Fibroblast of peridontal ligament (primary cell): ENCODE results near the gene NRARP.

Source experiments
- DNase-seq: peaks from one replicate; pipeline ENCODE4 v3.0.0-alpha.2; 2010; ENCODE audit errors: extremely low read depth

NRARP gene

DNA sequence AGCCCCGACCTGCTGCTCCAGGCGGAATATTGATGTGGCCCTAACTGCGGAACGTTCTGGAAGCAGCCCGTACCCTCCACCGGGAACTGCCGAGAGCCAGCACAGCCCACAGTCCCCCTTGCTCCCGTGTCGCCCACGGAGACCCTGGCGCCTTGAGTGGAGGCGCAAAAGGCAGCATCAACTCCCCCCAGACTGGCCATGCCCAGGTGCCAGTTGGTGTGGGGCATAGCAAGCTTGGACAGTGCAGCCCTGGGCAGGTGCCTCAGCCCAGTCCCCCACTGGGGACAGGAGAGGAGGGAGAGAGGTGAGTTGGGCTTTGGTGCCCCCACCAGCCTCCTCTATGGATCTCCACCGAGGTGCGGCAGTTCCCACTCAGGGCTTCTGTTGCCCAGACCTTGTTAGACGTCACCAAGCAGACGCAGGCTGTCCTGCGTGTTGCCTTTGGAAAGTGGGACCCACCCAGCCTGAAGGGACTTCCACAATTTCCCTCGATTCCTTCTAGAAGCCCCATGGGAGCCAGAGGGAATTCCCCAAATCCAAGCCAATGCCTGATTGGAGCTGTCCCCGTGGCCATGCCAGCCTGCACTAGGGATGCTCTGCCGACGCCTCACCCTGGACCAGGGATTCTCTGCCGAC is 19.8 kb upstream of the NRARP start:
- no peak for DNase-seq

DNA sequence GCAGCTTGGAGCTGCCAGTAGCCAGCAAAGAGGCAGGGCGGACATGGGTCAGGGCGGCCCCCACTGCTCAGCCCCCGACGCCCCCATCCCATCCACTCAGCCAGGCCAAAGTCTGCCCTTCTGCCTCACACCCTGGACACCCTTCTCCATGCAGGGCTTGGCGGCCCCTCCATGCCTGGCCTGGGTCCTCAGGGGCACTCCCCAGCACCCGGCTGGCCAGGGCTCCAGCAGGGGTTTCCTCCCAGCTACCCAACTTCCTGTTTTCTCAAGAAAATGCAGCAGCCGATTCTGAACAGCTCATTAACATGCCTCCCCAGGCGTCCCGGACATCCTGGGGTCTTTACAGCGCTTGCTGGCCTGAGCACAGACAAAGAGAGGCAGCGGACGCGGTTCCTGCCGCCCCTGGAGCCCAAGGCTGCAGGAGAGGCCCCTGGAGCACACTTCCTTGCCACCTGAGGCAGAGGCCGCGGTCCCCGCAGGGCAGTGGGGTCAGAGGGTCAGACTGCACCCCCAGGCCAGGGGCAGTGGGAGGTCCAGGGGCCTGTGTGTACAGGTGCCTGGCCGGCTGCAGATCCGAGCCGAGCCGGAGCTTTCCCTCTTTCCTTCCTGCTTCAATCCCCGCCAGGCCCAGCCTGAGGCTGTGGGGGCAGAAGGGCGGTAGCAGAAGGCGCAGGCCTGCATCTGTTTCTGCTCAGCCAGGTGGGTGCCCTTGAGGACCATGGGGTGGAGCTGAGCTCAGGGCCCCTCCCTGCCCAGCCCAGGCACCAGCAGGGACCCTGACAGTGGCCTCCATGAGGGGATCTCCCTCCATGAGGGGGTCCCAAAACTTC is 18.7 kb upstream of the NRARP start:
- DNase-seq: no peak

DNA sequence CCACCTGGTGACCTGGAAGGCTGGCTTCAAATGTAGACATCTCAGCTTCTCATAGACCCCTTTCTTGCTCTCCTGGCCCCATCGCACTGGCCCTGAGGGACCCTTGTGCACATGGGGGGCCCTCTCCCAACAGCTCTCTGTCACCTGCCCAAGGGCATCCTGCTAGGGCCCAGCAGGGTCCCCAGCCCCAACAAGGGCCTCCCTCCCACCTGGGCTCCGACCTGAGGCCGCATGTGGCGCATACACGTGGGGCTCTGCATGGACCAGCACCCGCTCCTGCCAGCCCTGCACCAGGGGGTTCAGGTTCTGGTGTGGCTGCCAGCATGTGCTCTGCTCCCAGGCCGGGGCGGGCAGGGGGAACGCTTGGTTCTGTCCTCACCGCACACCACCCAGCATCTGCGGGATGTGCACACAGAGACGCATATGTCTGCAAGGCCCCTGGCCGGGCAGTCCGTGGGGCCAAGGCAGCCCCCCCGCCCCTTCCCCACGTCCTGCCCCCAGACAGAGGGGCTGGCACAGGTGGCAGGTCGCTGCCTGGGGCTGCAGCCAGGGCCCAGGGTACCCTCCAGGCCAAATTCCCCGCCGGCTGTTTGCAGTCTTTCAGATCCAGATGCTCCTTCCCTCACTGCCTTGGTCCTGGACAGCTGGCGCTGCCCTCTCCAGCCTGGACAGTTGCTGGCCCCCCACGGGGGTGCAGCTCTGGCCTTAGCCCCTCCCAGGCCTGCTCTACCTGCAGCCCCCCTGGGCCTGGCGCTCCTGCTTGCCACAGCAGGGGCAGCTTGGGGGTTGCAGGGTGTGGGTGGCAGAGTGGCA is 17.9 kb upstream of the NRARP start:
- DNase-seq: no peak

DNA sequence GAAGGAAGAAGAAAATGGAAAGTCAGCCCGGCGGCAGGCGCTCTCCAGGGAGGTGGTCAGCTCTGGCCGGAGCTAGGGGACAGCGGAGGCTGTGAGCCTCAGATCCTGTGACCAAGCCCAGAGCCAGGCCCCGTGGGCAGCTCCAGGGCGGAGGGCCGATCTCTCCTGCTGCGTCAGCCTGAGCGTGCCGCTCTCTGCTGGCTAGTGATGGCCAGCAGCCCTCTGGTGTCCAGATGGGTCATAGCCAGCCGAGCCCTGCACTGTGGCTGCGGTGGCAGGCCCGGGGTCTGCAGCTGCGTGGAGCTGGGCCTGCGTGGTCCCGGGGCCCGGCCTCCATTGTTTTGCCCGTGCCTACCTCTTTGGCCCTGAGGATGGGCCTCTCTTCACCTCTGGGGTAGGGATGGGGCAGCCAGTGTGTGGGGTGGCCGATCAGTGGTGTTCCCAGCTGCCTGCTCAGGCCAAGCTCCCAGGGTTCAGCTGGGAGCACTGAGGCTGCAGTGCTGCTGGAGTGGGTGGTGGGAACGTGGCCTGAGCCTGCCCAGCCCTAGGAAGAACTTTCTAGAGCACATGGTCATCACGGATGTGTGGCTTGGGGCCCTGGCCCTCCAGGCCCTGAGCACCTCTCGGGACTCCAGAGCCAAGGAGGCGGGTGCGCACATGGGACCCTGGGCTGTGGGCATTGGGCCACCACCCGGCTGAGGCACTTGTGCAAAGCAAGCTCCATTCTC is 17.1 kb upstream of the NRARP start:
- peak; percentile 57 for DNase-seq

DNA sequence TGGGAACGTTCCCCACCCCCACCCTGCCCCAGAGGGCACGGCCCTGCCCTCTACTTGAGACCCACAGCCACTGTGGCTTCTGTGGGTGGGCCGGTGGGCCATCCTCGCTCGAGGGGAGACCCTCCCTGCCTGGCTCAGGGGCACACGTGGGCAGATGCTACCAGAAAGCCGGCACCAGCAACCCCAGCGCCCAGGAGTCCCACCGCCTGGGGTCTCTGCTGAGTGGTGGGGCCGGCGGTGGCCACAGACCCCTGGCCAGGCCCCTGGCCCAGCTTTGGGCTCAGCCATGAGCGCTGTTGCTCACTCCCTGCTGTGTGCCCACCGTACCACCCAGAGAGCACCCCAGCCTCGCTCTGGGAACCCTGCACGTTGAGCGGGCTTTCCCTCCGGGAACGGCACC is 16.5 kb upstream of the NRARP start:
- no peak for DNase-seq

DNA sequence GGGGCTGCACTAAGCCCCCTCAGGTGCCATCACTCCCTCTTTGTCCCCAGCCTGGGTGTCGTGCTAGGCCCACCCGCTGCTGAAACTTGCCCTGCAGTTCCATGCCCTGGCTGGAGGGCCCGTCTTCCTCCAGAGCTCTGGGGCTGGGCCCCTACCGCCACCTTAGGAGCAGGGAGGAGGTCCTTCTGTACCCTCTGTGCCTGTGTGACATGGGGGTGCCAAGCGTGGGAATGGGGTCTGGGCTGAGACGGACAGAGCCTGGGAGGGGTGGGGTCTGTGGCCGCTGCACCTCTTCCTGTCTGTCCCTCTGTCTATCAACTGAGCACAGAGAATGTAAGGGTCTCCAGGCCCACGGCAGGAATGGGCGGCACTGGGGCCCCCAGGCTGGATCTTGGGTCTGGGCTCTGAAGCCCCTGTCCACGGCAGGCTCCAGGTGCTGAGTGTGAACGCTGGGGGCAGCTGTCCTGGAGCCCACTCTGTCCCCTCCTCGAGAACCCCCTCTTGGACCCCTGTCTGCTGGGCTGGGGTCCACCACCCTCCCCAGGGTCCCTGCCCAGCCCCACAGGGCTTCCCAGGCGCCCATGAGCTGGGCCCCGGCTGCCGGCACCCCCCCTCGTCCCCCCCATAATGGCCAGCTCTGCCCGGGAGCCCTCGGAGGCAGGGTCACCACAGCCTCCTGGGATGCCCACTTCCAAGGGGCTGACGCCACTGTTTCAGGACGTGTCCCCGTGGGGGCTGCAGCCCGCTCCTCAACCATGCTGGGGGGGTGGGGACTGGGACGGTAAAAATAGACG is 15.8 kb upstream of the NRARP start:
- DNase-seq: no peak

DNA sequence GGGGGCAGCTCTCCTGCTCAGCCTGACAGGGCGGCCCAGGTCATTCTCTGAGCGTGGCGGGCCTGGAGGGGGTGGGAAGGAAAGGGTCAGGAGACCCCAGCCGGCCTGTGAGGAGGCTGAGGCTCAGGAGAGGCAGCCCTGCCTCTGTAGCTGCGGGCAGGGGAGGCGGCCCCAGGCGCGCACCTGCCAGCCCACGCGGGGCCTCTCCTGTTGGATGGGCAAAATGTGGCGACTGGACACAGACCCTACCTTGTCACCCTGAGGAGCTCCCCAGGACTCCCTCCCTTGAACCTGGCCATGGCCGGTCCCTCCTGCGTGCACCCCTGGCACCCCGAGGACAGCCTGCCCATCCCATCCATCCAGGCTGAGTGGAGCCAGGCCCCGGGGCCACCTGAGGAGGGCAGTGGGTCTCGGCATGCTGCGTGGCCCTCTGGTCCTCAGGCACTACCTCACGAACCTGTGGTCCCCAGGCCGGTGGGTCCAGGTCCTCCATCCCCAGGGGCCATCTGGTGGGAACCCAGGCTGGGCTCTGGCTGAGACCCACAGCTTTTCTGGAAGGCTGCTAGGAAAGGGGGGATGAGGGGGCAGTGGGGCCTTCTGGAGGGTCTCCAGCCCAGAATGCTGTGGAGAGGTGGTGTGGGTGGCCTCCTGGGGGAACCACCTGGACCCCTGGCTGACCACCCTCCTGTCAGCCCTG is 15.1 kb upstream of the NRARP start:
- DNase-seq: no peak

DNA sequence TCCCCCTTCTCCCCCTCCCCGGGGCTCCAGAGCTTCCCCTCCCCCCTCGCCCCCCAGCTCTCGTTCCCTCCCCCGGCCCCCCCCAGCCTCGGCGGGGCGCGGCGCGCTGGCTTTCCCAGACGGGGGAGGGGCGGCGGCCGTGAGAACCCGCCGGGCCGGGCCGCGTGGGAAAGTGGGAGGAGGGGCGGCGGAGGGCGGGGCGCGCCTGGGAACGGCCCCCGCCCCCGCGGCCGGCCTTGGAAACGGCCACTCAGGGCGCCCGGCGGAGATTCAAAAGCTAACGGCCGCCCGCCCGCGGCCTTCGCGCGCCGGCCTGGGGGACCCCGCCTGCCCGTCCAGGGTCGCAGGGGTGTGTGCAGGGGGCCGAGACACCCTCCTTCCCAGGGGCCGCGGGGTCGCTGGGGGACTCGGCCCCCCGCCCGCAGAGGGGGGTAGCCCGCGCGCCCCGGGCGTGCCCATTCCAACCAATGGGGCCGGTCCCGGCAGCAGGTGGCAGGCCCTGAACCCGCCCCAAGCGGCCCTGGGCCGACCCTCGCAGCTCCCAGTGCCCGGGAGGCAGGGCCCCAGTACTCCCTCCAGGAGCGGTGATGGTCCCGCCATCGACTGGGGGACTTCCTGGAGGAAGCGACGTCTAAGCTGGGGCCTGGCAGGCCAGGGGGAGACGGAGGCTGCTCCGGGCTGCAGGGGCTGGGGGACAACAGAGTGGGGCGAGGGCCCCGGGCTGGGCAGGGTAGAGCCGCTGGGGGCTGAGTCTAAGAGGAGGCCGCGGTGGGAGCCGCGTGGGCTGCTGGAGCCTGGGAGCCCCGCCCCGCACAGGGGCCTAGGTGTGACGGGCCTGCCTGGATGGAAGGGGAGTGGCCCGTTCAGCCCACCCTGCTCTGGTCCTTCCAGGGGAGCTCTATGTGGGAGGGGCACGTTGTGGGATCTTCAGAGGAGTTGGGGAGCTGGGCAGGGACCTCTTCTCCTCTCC is 14.2 kb upstream of the NRARP start:
- no peak for DNase-seq

DNA sequence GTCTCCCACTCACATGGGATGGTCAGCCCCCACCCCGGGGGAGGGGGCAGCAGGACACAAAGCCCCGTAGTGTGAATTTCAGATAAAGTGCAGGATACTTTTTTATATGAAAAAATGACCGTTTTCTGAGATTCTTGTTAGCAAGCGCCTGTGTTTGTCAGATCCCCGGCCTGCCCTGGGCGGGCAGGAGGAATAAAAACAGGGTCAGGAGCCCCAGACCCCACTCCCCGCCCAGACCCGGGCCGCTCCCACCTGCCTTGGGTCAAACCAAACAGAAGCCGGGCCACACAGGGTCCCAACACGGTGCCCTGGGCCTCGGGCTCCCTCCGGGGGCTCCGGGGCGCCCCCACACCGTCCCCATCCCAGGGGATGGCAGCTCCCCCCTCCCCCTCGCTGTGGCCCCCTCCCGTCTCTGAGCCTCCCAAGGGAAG is 13.5 kb upstream of the NRARP start:
- no peak for DNase-seq

DNA sequence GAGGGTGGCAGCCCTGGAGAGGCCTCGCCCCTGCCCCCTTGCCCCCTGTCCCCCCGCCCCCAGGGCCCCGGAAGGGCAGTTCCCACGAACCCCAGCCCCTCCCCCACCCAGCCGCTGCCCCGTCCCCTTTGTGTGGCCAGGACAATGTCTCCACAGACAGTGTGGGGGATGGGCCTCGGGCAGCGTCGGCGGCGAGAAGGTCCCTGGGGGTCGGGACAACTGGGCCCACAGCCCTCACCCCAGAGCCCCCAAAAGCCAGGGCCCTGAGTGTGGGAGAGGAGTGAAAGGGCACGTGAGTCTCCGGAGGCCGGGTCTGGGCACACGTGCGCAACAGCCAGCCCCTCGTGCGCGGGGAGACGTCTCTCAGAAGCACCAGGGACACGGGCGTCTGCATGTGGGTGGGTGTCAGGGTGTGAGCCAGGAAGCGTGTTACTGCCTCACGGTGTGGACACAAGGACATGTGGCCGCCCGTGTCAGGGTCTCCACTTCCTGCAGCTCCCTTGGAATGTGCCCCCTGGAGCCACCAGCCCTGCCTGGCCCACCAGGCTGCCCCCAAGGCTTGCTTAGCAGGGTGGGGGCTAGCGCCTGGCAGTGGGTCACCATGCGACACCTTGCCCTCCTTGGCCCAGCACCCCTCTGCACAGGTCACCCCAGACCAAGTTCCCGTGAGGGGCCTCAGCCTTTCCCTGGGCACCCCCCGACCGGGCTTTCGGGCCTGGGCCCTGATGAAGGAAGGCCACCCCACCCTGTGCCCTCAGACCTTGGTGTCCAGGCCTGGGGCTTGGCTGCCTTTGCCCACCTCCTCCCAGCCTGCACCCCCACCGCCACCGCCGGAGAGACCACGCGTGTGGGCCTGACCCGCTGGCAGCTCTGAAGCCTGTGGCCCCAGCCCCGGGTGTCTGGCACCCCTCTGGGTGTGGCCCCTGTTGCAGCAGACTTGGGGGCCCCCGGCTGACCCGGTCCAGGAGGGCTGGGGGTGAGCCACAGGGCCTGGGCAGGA is 12.8 kb upstream of the NRARP start:
- no peak for DNase-seq

DNA sequence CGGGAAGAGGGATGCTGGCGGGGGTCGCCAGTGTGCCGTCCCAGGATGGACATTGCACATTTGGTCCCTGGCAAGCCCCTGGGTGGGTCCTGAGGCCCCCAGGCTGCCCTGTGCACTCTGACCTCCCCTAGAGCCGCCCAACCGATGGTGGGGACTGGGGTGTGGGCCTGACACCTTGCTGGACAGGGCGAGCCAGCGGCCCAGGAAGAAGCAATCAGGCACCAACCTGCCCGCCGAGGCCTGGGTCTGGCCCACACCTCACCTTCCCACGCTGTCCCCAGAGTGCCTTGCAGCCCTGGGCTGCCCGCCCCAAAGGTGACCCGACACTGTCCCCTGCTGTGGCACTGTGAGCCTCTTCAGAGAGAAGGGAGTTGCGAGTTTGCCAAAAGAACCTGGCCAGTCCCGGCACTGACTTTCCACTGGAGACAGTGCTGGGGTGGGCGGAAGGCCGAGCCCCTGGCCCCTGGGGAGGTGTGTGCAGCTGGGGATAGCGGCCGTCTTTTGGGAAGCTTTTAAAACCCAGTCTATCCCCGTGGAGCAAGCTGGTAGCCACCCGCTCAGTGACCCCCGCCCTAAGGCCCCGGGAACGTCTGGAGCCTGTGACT is 12.0 kb upstream of the NRARP start:
- no peak for DNase-seq

DNA sequence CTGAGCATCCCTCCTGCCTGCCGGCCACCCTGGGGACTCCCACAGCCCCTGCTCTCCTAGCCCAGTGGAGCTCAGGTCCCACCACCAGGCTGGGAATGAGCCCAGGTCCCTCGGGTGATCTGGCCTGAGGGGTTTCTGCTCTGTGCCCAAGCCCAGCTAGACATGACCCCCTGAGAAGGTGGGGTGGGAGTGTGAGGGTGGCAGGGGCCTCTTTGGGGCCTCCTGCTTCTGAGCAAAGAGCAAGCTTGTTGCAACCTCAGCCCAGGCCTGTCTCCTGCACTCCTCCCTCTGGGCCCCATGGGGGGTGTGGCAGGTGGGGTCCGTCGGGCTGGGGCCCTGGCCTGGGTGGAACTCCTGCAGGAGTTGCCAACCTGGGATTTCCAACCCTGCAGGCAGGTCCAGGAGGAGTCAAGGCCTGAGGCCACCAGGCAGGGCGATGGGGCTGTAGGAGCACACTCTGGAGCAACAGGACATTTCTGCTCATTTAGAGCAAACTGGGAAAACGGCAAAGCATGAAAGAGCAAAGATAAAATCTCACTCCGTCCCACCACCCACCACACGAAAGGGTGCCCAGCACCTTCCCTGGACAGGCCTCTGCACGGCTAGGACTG is 11.4 kb upstream of the NRARP start:
- no peak for DNase-seq

DNA sequence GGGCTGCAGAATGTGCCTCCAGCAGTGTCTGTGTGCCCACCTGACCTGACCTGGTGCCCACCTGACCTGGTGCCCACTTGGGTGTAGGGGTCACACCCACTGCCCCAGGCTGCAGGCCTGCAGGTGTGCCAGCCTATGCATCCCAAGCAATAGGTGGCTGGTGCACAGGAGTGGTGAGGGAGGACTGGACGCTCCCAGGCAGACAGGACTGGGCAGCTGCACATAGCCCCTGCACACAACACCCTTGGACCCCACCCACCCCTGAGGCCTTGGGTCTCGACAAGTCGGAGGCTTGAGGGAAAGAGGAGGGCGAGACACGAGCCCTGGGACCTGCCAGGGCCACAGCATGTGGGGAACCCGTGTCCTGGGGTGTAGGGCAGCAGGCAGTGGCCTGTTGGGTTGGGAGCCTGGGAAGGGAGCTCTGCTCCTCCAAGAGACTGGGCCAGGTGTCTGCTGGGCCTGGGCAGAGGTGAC is 10.8 kb upstream of the NRARP start:
- DNase-seq: no peak

DNA sequence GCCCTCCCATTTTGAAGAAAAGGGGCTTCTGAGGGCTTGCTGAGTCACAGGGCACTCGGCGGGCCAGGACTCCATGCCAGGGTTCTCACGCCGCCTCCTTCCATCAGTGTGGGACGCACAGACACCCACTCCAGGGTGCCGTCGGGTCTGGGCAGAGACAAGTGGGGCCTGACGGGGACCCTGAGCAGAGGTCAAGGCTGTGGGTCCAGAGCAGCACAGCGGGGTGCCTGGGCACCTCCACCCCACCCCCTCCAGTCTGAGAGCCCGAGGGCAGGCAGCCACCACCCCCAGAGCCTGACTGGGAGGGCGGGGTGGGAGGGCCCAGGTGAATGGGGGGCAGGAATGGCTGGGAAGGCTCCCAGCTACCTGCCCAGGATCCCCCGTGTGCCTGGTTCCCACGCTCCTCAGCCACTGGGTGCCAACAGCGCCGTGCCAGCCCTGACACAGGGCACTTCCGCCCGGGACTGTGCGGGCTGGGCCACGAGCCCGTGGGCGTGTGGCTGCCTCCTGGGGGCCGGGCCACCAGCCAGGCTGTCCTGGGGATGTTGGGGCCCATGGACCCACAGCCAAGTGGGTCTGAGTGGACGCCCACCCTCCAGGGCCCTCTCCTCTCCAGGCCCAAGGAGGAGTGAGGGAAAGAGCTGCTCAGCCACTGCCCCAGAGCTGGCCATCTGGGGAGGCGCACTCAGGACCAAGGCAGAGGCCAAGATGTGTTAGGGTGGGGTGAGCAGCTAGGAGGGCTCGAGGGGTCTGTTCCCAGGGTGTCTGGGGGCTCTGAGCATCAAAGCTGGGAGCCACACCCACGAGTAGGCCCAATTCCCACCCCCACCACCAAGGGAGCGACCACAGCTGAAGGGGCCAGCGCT is 10.1 kb upstream of the NRARP start:
- no peak for DNase-seq

DNA sequence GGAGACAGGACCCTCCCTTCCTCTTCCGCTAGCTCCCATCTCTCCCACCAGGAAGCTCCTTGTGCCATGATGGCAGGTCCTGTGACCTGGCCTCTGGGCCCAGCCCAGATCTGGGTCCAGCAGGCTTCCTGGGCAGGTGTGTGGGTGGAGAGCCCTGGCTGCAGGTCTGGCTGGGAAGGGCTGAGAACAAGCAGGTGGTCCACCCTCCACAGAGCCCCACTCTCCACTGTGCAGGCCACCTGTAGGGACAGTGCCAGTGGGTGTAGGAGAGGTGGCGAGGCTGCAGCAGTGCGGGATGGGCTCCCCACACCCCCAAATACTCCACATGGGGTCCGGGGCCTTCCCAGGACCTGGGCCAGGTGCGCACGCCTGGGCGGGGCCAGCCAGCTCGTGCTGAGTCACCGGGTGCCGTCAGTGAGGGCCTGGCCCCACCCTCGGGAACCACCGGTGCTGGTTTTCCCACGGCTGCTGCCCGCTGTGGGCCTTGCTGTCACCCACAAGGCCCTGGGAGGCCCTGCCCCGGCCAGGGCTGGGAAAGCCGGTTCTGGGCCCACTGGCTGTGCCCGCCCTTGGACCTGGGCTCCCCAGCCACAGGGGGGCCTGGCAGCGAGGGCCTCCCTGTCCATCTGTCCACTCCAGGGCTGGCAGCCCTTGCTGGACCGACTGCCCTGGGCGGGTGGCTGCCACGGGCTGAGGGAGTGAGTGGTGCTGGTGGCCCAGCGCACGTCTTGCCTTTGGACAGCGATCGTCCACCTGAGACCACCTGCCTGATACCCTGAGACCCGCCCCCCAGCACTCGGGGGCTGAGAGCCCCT is 9.3 kb upstream of the NRARP start:
- DNase-seq: no peak
